Measurements from ENCODE around the gene SMIM31.

DNA sequence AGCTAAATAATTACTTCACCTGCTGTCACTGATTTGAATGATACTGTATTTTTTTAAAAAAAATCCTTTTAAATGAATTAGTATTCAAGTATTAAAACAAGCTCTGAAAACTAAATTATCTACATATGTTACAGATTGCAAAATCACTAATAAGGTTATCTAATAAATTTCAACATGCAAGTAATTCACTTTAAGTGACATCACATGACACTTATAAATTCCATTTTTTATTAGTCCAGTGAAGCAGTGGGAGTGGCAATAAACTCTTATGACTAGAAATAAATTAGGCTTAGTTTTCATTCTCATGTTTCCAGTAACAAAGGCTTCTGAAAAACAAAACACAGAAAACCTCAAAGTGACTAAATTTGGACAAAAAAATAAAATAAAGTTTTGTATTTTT, 36.3 kb downstream of the SMIM31 start:
- no peak for TF ChIP-seq POLR2A (IDR thresholded peaks at IDR 0.05)
- TF ChIP-seq, protein P1, sequence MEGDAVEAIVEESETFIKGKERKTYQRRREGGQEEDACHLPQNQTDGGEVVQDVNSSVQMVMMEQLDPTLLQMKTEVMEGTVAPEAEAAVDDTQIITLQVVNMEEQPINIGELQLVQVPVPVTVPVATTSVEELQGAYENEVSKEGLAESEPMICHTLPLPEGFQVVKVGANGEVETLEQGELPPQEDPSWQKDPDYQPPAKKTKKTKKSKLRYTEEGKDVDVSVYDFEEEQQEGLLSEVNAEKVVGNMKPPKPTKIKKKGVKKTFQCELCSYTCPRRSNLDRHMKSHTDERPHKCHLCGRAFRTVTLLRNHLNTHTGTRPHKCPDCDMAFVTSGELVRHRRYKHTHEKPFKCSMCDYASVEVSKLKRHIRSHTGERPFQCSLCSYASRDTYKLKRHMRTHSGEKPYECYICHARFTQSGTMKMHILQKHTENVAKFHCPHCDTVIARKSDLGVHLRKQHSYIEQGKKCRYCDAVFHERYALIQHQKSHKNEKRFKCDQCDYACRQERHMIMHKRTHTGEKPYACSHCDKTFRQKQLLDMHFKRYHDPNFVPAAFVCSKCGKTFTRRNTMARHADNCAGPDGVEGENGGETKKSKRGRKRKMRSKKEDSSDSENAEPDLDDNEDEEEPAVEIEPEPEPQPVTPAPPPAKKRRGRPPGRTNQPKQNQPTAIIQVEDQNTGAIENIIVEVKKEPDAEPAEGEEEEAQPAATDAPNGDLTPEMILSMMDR (IDR thresholded peaks at IDR 0.05), result no peak
- TF ChIP-seq EP300 (IDR thresholded peaks at IDR 0.05), result no peak
